ENCODE results near the gene TMEM175.

DNA sequence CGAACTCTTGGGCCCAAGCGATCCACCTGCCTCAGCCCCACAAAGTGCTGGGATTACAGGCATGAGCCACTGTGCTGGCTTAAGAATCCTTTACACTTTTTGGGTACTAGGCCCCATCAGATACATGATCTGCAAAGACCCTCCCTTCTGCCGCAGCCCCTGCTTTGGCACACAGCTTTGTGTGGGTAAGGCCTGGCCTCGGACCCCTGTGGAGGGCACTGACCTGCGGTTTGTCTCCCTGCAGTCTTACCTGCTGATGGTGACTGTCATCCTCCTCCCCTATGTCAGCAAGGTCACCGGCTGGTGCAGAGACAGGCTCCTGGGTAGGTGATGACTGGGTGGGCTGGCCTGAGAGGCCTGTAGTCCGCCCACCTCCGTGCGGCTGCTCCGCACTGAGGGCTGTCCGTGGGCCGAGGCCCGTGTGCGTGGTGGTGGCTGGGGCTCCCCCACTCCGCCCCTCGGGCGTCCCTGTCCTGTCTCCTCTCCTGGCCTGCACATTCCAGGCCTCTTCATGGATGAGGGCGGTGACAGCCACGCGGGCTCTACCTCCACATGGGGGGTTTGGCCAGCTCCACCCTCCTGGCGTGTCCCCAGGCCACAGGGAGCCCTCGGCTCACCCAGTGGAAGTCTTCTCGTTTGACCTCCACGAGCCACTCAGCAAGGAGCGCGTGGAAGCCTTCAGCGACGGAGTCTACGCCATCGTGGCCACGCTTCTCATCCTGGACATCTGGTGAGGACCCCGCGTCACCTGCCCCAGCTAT, 23.1 kb downstream of the TMEM175 start:
- TF ChIP-seq, protein P1, sequence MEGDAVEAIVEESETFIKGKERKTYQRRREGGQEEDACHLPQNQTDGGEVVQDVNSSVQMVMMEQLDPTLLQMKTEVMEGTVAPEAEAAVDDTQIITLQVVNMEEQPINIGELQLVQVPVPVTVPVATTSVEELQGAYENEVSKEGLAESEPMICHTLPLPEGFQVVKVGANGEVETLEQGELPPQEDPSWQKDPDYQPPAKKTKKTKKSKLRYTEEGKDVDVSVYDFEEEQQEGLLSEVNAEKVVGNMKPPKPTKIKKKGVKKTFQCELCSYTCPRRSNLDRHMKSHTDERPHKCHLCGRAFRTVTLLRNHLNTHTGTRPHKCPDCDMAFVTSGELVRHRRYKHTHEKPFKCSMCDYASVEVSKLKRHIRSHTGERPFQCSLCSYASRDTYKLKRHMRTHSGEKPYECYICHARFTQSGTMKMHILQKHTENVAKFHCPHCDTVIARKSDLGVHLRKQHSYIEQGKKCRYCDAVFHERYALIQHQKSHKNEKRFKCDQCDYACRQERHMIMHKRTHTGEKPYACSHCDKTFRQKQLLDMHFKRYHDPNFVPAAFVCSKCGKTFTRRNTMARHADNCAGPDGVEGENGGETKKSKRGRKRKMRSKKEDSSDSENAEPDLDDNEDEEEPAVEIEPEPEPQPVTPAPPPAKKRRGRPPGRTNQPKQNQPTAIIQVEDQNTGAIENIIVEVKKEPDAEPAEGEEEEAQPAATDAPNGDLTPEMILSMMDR (conservative IDR thresholded peaks at IDR 0.05; ENCODE audit: low read depth, low read length) = no peak
- TF ChIP-seq EZH2 (IDR thresholded peaks at IDR 0.05; ENCODE audit: low read length, unreplicated experiment) = no peak

Measured in PC-3 (cell line).